Right lobe of liver (tissue), 4 donors: ENCODE results near the gene CDC14A.

Experiments
- POLR2A ChIP-seq: fragments of 450-650 bp; IDR thresholded peaks from one replicate; pipeline ENCODE4 v1.6.1; 2017; ENCODE audit warnings: antibody characterized with exemption, mild to moderate bottlenecking
- TF ChIP-seq, protein P1 (sequence below), 4 donors: fragments of 200-600 bp in 3 of 4; fragments of 450-650 bp in 1 of 4; IDR thresholded peaks; one replicate each; pipeline versions ENCODE4 v1.5.1 to v1.8.0; 2016 to 2022; ENCODE audit warnings: antibody characterized with exemption in 4 of 4, mild to moderate bottlenecking in 2 of 4
- donor health status: DM: no; HTN: no; CAD: no.
- donor health status: DM: no; HTN: no; CAD: no.
- donor health status: DM: no; HTN: yes; CAD: no.

DNA sequence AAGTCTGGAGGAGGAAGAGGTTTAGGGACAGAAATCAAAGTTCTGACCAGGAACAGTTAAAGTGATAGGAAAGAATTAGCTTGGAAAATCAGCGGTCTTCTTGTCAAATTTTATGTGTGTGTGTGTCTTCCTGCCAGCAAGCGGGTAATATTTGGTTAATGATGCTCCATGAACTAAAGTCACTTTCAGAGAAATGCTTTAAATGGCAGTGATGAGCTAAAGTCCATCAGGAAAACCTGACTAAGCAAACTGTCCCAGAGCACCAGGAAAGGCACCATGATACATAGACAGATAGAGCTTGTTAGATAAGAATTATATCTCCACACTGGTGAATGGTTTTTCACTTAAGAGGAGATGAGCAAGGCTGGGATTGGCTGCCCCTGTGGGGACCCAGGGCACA, 10.0 kb upstream of the CDC14A start:
- TF ChIP-seq, protein P1, sequence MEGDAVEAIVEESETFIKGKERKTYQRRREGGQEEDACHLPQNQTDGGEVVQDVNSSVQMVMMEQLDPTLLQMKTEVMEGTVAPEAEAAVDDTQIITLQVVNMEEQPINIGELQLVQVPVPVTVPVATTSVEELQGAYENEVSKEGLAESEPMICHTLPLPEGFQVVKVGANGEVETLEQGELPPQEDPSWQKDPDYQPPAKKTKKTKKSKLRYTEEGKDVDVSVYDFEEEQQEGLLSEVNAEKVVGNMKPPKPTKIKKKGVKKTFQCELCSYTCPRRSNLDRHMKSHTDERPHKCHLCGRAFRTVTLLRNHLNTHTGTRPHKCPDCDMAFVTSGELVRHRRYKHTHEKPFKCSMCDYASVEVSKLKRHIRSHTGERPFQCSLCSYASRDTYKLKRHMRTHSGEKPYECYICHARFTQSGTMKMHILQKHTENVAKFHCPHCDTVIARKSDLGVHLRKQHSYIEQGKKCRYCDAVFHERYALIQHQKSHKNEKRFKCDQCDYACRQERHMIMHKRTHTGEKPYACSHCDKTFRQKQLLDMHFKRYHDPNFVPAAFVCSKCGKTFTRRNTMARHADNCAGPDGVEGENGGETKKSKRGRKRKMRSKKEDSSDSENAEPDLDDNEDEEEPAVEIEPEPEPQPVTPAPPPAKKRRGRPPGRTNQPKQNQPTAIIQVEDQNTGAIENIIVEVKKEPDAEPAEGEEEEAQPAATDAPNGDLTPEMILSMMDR (IDR thresholded peaks at IDR 0.05): no peak
- TF ChIP-seq POLR2A: no peak
